GM23338 (cell line): Measurements from ENCODE around the gene STARD3. TPM values are rescaled to one million over a fixed set of nuclear protein-coding genes. Genes with fewer than 3 reads are reported as not detected.

Source experiments
- ATAC-seq: fragments of 200-7000 bp; cut with Tn5 transposase; 3 replicates; pipeline ENCODE4 v1.9.1; 2020
- DNase-seq: peaks from one replicate; pipeline ENCODE4 v3.0.0-alpha.2; 2015; ENCODE audit warnings: low spot score
- H2AFZ ChIP-seq: fragments of 200-600 bp; sonication (generic); 2 replicates; pipeline ENCODE4 v1.8.0; 2016; ENCODE audit warnings: antibody characterized with exemption, mild to moderate bottlenecking, moderate library complexity
- H3F3A ChIP-seq: fragments of 200-600 bp; sonication (generic); replicated peaks from 2 replicates; pipeline ENCODE4 v1.8.0; 2017; ENCODE audit warnings: antibody characterized with exemption, mixed run types, low read depth
- H3K27ac ChIP-seq: fragments of 200-600 bp; sonication (generic); 2 replicates; pipeline ENCODE4 v1.6.1; 2016; ENCODE audit warnings: low read depth
- H3K27me3 ChIP-seq: fragments of 200-600 bp; sonication (generic); 2 replicates; pipeline ENCODE4 v1.8.0; 2016; ENCODE audit warnings: mild to moderate bottlenecking, mixed run types, moderate library complexity; ENCODE audit not compliant: insufficient read depth
- H3K36me3 ChIP-seq: fragments of 200-600 bp; sonication (generic); 2 replicates; pipeline ENCODE4 v1.8.0; 2016; ENCODE audit warnings: mild to moderate bottlenecking; ENCODE audit not compliant: insufficient read depth
- H3K4me1 ChIP-seq: fragments of 200-600 bp; sonication (generic); 2 replicates; pipeline ENCODE4 v1.8.0; 2016; ENCODE audit warnings: mild to moderate bottlenecking, moderate library complexity; ENCODE audit not compliant: insufficient read depth
- H3K4me2 ChIP-seq: fragments of 200-600 bp; sonication (generic); 2 replicates; pipeline ENCODE4 v1.7.1; 2017; ENCODE audit warnings: mixed run types
- H3K4me3 ChIP-seq: fragments of 200-600 bp; sonication (generic); 2 replicates; pipeline ENCODE4 v1.6.1; 2016; ENCODE audit warnings: mixed run types
- H3K79me2 ChIP-seq: fragments of 200-600 bp; sonication (generic); replicated peaks from 2 replicates; pipeline ENCODE4 v1.8.0; 2017; ENCODE audit warnings: mild to moderate bottlenecking; ENCODE audit not compliant: insufficient read depth
- H3K9me2 ChIP-seq: fragments of 200-600 bp; sonication (generic); 2 replicates; pipeline ENCODE4 v1.8.0; 2017; ENCODE audit not compliant: insufficient read depth
- H4K20me1 ChIP-seq: fragments of 200-600 bp; sonication (generic); replicated peaks from 2 replicates; pipeline ENCODE4 v1.8.0; 2017; ENCODE audit warnings: mild to moderate bottlenecking; ENCODE audit not compliant: insufficient read depth
- H3K27ac Mint-ChIP-seq: 2 replicates; pipeline ENCODE4 v1.8.0; 2020; ENCODE audit warnings: inconsistent platforms, mild to moderate bottlenecking, moderate library complexity, mixed read lengths
- H3K27me3 Mint-ChIP-seq: 3 replicates; pipeline ENCODE4 v1.8.0; 2022; ENCODE audit warnings: low read depth, mild to moderate bottlenecking, moderate library complexity, mixed read lengths, inconsistent platforms; ENCODE audit not compliant: insufficient read depth, poor library complexity
- H3K36me3 Mint-ChIP-seq: 3 replicates; pipeline ENCODE4 v1.8.0; 2021; ENCODE audit warnings: low read depth, mild to moderate bottlenecking, inconsistent platforms, moderate library complexity, mixed read lengths
- H3K4me1 Mint-ChIP-seq: 3 replicates; pipeline ENCODE4 v1.8.0; 2020; ENCODE audit warnings: mild to moderate bottlenecking, inconsistent platforms, mixed read lengths
- H3K4me3 Mint-ChIP-seq: 3 replicates; pipeline ENCODE4 v1.8.0; 2021; ENCODE audit warnings: moderate library complexity, mild to moderate bottlenecking, inconsistent platforms, mixed read lengths
- H3K9me3 Mint-ChIP-seq: 3 replicates; pipeline ENCODE4 v1.8.0; 2020; ENCODE audit warnings: moderate library complexity, mild to moderate bottlenecking, inconsistent platforms, mixed read lengths
- CTCF ChIP-seq, 2 experiments: fragments of 200-600 bp in 1 of 2; sonication (generic) in 1 of 2; conservative IDR thresholded peaks; 2 replicates each; pipeline versions ENCODE4 v1.5.1 to v1.6.1; 2016 to 2017; ENCODE audit warnings: antibody characterized with exemption in 2 of 2, low read depth in 2 of 2, mild to moderate bottlenecking in 2 of 2, moderate library complexity in 1 of 2
- EZH2 ChIP-seq: fragments of 200-600 bp; sonication (generic); IDR thresholded peaks from one replicate; pipeline ENCODE4 v1.8.0; 2017; ENCODE audit warnings: antibody characterized with exemption, mild to moderate bottlenecking, low read depth; ENCODE audit not compliant: unreplicated experiment
- EZH2phosphoT487 ChIP-seq: fragments of 200-600 bp; sonication (generic); IDR thresholded peaks from one replicate; pipeline ENCODE4 v1.8.1; 2018; ENCODE audit warnings: antibody characterized with exemption; ENCODE audit not compliant: unreplicated experiment
- NANOG ChIP-seq: IDR thresholded peaks from 2 replicates; pipeline ENCODE4 v1.6.1; 2016; ENCODE audit warnings: antibody characterized with exemption, borderline replicate concordance
- POLR2AphosphoS5 ChIP-seq: IDR thresholded peaks from 2 replicates; pipeline ENCODE4 v1.6.1; 2016; ENCODE audit warnings: antibody characterized with exemption, low read depth
- REST ChIP-seq: IDR thresholded peaks from one replicate; pipeline ENCODE4 v1.6.1; 2018; ENCODE audit warnings: antibody characterized with exemption; ENCODE audit not compliant: unreplicated experiment
- STAT1 ChIP-seq: IDR thresholded peaks from one replicate; pipeline ENCODE4 v1.6.1; 2016; ENCODE audit warnings: antibody characterized with exemption; ENCODE audit not compliant: unreplicated experiment
- ZNF331 ChIP-seq: fragments of 250-450 bp; sonication (Bioruptor Pico); IDR thresholded peaks from 2 replicates; pipeline ENCODE4 v1.5.0; 2020; ENCODE audit warnings: low read depth, mild to moderate bottlenecking, moderate library complexity
- polyA plus RNA-seq: library from polyadenylated mRNA; unstranded; fragments of >200 nt; fragmentation: Nextera tagmentation; extraction: Ambion mirVana; gene quantifications from 2 replicates; pipeline ENCODE4 v1.2.1, GENCODE V29; 2016
- total RNA-seq: library from RNA; depleted of rRNA; stranded (reverse); fragments of >200 nt; shearing (Covaris generic); gene quantifications from 2 replicates; pipeline ENCODE4 v1.2.3, GENCODE V29; 2014

The STARD3 gene
- total and polyA plus RNA-seq, 2 experiments from 2014 or later: 26.4 to 53.3 TPM

GRCh38 chr17:39703913-39704312 is 67.0 kb downstream of the STARD3 start:
- Histone ChIP-seq H3F3A (0 out of 2 replicates have a peak, but pooled peaks cover 2% of the 10 kb centered on the region), H3K36me3 (peaks cover 10% of the 10 kb centered on the region), H4K20me1 (peaks cover 32% of the 10 kb centered on the region), H3K27me3 (no peaks in the 10 kb centered on the region), H3K4me1 (peaks cover 53% of the 10 kb centered on the region), H3K9me2 (no peaks in the 10 kb centered on the region), H2AFZ (no peak overlapping the region), H3K79me2 (peaks cover 85% of the 10 kb centered on the region), H3K27ac (peak overlapping the region; percentile 79; the same call in 1 of the 2 replicates), H3K4me3 (no peak overlapping the region), H3K4me2 (peak overlapping the region; percentile 75; the same call in 1 of the 2 replicates)
- peak overlapping the region; percentile 94 for H3K27ac Mint-ChIP-seq
- peaks cover 58% of the 10 kb centered on the region for H3K4me1 Mint-ChIP-seq
- peak overlapping the region; percentile 23; the same call in 1 of the 3 replicates for H3K4me3 Mint-ChIP-seq
- peaks cover 40% of the 10 kb centered on the region for H3K36me3 Mint-ChIP-seq
- ATAC-seq: no peak
- TF ChIP-seq EZH2 (no peak), EZH2phosphoT487 (no peak), STAT1 (no peak), NANOG (no peak), CTCF (conservative IDR thresholded peaks at IDR 0.05; ENCODE audit: low read depth in 2 of 2) (no peak), ZNF331 (CRISPR knock-in tag) (no peak), POLR2AphosphoS5 (no peak), REST (no peak)
- H3K9me3 Mint-ChIP-seq: no peaks in the 10 kb centered on the region
- H3K27me3 Mint-ChIP-seq: peaks cover 5% of the 10 kb centered on the region
- no peak for DNase-seq

- peak; percentile 41 for DNase-seq
- Mint-ChIP-seq H3K36me3 (peaks cover 50% of the 10 kb centered on the region), H3K27me3 (peaks cover 2% of the 10 kb centered on the region), H3K9me3 (no peaks in the 10 kb centered on the region), H3K4me3 (peak overlapping the region; percentile 32; the same call in 1 of the 3 replicates), H3K4me1 (peaks cover 50% of the 10 kb centered on the region), H3K27ac (peak overlapping the region; percentile 94)
- H3K79me2 ChIP-seq: peaks cover 75% of the 10 kb centered on the region
- peak overlapping the region; percentile 62 for H3K4me2 ChIP-seq
- TF ChIP-seq POLR2AphosphoS5: no peak
- TF ChIP-seq NANOG: no peak
- no peaks in the 10 kb centered on the region for H3K27me3 ChIP-seq
- H3K4me3 ChIP-seq: no peak overlapping the region
- H2AFZ ChIP-seq: no peak overlapping the region
- peak overlapping the region; percentile 79 for H3K27ac ChIP-seq
- peaks cover 47% of the 10 kb centered on the region for H3K4me1 ChIP-seq
- H3F3A ChIP-seq: 0 out of 2 replicates have a peak, but pooled peaks cover 2% of the 10 kb centered on the region
- peaks cover 12% of the 10 kb centered on the region for H3K36me3 ChIP-seq
- peak; percentile 71 for ATAC-seq
- H4K20me1 ChIP-seq: peaks cover 32% of the 10 kb centered on the region
- no peaks in the 10 kb centered on the region for H3K9me2 ChIP-seq
Measured at GRCh38 chr17:39704821-39705551, 68.0 kb downstream of the STARD3 start.
